ENCODE results near the gene ANKRD60.

ANKRD60 gene

DNA sequence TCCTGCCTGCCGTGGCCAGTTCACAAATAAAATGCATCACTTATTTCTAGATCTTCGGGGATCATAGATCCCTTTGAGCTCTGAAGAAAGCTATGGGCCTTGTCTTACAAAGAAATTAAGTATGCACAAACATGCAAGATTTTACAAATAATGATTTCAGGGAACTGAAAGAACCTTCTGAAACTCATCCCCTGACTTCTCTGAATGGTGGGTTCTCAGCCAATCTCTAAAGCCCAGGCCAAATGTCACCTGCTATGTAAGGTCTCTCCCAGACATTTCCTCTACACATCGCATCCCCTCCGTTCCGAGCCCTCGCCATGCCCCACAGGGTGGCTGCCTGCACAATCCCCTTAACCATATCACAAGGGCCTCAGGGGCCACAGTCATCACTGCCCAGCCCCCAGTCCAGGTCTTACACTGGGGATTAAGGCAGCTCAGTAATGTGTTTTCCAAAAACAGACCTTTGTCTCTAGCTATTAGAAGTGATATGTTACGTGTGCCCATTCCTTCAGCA lies 16.1 kb upstream of the ANKRD60 start:
- DNase-seq (ENCODE audit: low spot score): no peak

- DNase-seq (ENCODE audit: low spot score): no peak
Measured at GRCh38 chr20:58243653-58244410, 15.4 kb upstream of the ANKRD60 start.

GRCh38 chr20:58242824-58243223 lies 14.4 kb upstream of the ANKRD60 start:
- DNase-seq (ENCODE audit: low spot score): no peak

DNA sequence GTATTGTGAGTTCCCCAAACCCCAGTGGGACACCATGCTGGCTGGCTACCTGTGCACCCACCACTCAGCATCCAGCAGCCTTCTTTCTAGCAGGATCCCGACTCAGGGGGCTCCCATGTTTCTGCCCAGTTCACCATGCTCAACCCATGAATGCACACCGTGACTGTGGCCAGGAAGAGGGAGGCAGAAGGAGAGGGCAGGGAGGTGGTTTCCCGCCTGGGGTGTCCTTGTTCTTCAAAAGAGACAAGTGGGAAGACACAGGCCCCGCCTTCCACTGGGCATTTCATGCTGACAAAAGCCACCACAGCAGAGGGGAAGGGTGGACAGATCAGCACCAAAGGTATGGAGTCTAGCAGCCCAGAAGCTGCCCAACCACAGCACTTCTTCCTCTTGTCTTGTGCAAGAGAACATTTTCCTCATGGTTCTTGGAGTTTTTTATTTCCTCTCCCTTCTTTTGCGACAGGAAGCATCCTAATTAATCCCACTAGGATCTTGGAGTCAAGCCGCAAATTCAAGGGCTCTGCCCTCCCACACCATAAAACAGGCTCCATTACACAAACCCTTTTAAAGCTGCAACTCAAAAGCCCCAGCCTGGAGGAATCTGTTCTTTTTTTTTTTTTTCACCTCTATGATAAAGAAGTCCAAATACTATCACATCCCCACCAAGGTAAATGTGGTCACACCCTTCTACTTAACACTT lies 13.5 kb upstream of the ANKRD60 start:
- no peak for DNase-seq (ENCODE audit: low spot score)

DNA sequence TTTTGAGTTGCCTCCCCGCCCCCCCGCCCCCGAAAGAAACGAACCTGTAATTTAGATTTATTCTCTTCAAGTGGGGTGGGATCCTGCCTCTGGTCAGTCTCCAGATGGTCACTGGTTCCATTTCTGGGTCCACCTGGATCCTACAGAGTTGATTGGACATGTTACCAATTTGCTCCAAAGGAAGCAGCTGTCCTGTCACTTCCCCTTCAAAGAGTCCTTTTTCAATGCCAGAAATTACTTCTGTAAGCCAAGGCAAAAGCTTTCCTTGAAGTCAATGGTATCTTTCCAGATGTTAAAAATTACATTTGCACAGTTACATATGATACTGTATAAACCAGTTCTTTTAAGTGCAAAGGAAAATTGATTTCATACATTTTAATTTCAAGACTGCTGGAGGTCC lies 12.0 kb upstream of the ANKRD60 start:
- no peak for DNase-seq (ENCODE audit: low spot score)

- no peak for DNase-seq (ENCODE audit: low spot score)
Measured at GRCh38 chr20:58239216-58239615, 10.8 kb upstream of the ANKRD60 start.

- no peak for DNase-seq (ENCODE audit: low spot score)
Measured at GRCh38 chr20:58238490-58238889, 10.0 kb upstream of the ANKRD60 start.

- DNase-seq (ENCODE audit: low spot score): no peak
Measured at GRCh38 chr20:58237318-58238132, 9.1 kb upstream of the ANKRD60 start.

GRCh38 chr20:58236612-58237317 lies 8.3 kb upstream of the ANKRD60 start:
- peak; percentile 85 for DNase-seq (ENCODE audit: low spot score)

- DNase-seq (ENCODE audit: low spot score): no peak
Measured at GRCh38 chr20:58235010-58235409, 6.6 kb upstream of the ANKRD60 start.

DNA sequence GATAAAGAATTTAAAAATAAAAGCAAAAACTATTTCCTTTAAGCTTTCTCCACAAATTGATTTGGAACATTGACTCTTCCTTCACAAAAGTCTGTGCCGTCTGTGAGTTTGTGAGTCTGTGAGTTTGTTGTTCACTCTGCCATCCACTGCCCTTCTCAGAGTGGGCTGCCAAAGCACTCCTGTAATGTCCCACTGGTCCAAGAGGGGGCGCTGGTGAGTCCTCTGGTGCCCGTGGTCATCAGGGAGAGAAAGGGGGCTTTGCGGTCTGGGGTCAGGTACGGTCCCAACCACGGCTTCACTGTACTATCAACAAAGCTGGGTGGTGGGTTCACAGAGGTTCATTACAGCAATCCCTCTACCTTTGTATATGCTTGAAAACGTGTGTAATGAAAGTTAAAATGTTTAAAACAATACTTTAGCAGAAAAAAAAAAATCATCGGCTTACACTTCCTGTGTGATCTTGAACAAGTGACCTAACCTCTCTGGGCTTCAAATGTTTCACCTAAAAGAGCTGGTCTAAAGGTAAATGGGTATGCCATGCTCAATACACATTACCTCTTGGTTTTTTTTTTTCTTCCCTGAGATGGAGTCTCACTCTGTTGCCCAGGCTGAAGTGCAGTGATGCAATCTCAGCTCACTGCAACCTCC lies 5.6 kb upstream of the ANKRD60 start:
- DNase-seq (ENCODE audit: low spot score): peak; percentile 81

- peak; percentile 43 for DNase-seq (ENCODE audit: low spot score)
Measured at GRCh38 chr20:58233393-58233792, 4.9 kb upstream of the ANKRD60 start.

DNA sequence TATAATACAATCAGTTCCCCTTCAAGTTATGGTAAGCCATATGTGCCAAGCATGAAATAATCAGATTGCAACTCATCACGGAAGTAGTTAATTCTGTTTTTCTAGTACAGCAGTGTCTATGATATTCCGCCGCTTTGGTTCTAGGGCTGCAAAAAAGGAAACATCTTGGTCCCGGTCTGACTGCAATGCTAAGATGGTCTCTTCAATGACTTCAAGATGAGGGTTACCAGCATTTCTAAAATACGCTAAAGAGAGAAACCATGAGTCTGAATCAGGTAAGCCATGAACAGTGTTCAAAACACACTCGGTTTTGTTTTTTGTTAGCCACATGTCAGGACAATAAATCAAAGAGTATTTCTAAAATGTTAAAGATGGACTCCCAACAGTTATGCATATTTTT lies 3.2 kb upstream of the ANKRD60 start:
- DNase-seq (ENCODE audit: low spot score): no peak

DNA sequence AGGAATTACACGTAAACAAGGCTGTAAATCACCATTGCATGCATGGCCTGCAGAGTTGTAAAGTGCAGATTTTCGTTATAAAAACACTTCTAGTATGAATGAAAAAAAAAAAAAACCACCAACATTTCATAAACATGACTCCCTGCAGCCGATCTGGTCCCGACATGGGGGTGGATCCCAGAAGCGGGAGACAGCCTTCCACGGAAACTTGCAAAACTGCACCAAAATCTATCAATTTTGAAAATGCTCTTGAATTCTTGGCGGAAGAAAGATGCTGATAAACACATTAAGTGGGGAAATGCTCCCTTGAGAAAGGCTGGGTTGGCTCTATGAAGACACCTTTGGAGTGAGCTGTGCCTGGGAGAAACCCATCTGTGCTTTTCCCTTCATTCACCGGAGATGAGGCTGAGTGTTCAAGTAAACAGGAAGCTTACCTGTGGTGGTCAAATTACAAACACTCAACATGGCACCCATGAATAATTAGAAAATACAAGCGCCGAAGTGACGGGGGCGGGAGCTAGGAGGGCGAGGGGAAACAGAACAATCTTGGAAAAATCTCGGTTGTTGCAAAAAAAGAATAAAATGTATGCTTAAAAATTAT lies 845 bp upstream of the ANKRD60 start:
- no peak for DNase-seq (ENCODE audit: low spot score)

- DNase-seq (ENCODE audit: low spot score): no peak
Measured at GRCh38 chr20:58228103-58228483, 360 bp downstream of the ANKRD60 start.

GRCh38 chr20:58227391-58228102 lies 906 bp downstream of the ANKRD60 start:
- DNase-seq (ENCODE audit: low spot score): no peak

DNA sequence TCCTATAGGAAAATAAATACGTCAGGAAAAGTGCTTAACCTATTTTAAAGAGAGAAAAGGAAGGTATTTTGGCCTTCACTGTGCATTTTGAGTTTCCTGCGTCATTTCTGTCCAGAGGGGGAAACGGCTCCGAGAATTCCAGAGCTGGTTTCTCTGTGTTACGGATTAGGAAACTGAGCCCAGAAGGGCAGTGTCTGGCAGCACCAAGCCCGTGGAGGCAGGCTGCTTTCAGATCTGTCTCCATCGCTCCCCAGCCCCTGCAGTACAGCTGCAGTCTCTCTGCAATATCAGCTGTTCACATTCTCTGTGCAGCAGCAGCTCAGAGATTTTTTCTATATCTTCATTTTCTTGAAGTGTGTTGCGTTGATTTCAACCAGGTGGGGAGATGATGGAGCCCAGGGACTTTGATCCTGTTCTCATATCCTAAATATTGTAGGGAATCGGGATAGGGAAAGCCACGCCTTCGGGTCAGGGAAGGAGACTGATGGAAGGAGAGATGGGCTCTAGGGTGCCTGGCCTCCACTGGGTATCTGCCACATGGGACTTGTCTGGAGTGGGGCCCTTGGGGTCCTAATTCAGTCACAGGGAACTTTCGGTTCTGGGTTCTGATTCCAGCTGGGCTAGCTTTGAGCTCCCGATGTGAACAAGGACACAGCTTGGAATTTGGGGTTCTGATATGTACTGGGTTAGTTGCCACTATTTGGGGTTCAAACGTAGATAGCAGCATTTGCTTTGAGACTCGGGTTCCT lies 2.8 kb downstream of the ANKRD60 start:
- no peak for DNase-seq (ENCODE audit: low spot score)

DNA sequence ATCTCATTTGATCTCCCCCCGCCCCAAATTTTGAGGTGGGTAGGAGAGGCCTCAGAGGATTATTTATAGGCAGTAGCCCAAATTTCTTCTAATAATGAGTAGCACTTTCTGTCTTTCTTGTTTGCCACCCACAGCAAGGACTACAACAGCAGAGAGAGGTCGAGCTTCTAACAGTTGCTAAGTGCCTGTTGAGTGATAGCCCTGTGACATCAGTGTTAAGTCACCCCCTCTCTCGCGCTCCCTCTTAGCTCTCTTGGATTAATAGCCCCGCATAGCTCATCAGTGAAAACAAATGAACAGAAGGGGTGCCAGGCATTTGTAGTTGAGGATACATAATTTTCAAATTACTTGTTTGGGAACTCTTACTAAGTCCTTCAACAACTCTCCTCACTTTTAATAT lies 3.5 kb downstream of the ANKRD60 start:
- DNase-seq (ENCODE audit: low spot score): no peak

GRCh38 chr20:58224097-58224496 lies 4.4 kb downstream of the ANKRD60 start:
- no peak for DNase-seq (ENCODE audit: low spot score)
